ENCODE data around the gene SERPINB10.

SERPINB10 gene

GRCh38 chr18:63907664-63908063 lies at the start of gene SERPINB10:
SERPINB10 (plus strand) TSS chr18:63907958; CDS start chr18:63915511, 7,553 bp downstream.
- DNase-seq (ENCODE audit: low spot score in 2 of 2) = no peak
- in situ Hi-C loops (cut with MboI; ENCODE audit: low sequenced_read_pairs) = no loop called here
- H3K27me3 ChIP-seq (ENCODE audit: low read depth) = no peaks in the 10 kb centered on the region
- H3K36me3 ChIP-seq (replicated peaks) = no peaks in the 10 kb centered on the region
- H3K4me1 ChIP-seq = no peaks in the 10 kb centered on the region
- H3K9me3 ChIP-seq = no peaks in the 10 kb centered on the region
- no peak within 1 kb of the TSS for H3K4me3 ChIP-seq

GRCh38 chr18:63858456-63858855 lies 49.3 kb upstream of the SERPINB10 start:
- H3K9me3 ChIP-seq = no peaks in the 10 kb centered on the region
- in situ Hi-C loops (cut with MboI; ENCODE audit: low sequenced_read_pairs) = no loop called here
- H3K36me3 ChIP-seq (replicated peaks) = no peaks in the 10 kb centered on the region
- DNase-seq (ENCODE audit: low spot score in 2 of 2) = no peak
- H3K4me1 ChIP-seq = no peaks in the 10 kb centered on the region
- H3K4me3 ChIP-seq = no peak overlapping the region
- H3K27me3 ChIP-seq (ENCODE audit: low read depth) = no peaks in the 10 kb centered on the region; the same call in 1 of the 2 replicates

GRCh38 chr18:63859781-63860475 lies 47.8 kb upstream of the SERPINB10 start:
- Histone ChIP-seq H3K9me3 (no peaks in the 10 kb centered on the region), H3K4me3 (no peak overlapping the region), H3K4me1 (no peaks in the 10 kb centered on the region), H3K36me3 (replicated peaks) (no peaks in the 10 kb centered on the region), H3K27me3 (ENCODE audit: low read depth) (no peaks in the 10 kb centered on the region; the same call in 1 of the 2 replicates)
- DNase-seq (ENCODE audit: low spot score in 2 of 2) = no peak
- in situ Hi-C loops (cut with MboI; ENCODE audit: low sequenced_read_pairs) = no loop called here

- H3K36me3 ChIP-seq (replicated peaks) = no peaks in the 10 kb centered on the region
- in situ Hi-C loops (cut with MboI; ENCODE audit: low sequenced_read_pairs) = no loop called here
- H3K9me3 ChIP-seq = no peaks in the 10 kb centered on the region
- no peak overlapping the region for H3K4me3 ChIP-seq
- DNase-seq (ENCODE audit: low spot score in 2 of 2) = no peak
- H3K4me1 ChIP-seq = no peaks in the 10 kb centered on the region
- no peaks in the 10 kb centered on the region; the same call in 1 of the 2 replicates for H3K27me3 ChIP-seq (ENCODE audit: low read depth)
Measured at GRCh38 chr18:63860531-63860930, 47.2 kb upstream of the SERPINB10 start.

GRCh38 chr18:63867368-63868125 lies 40.2 kb upstream of the SERPINB10 start:
- no peaks in the 10 kb centered on the region for H3K27me3 ChIP-seq (ENCODE audit: low read depth)
- H3K9me3 ChIP-seq = no peaks in the 10 kb centered on the region
- H3K4me3 ChIP-seq = no peak overlapping the region
- DNase-seq (ENCODE audit: low spot score in 2 of 2) = no peak
- in situ Hi-C loops (cut with MboI; ENCODE audit: low sequenced_read_pairs) = no loop called here
- H3K4me1 ChIP-seq = no peaks in the 10 kb centered on the region
- H3K36me3 ChIP-seq (replicated peaks) = no peaks in the 10 kb centered on the region

GRCh38 chr18:63868546-63868945 lies 39.2 kb upstream of the SERPINB10 start:
- DNase-seq (ENCODE audit: low spot score in 2 of 2) = no peak
- in situ Hi-C loops (cut with MboI; ENCODE audit: low sequenced_read_pairs) = no loop called here
- no peaks in the 10 kb centered on the region for H3K27me3 ChIP-seq (ENCODE audit: low read depth)
- H3K9me3 ChIP-seq = no peaks in the 10 kb centered on the region
- no peaks in the 10 kb centered on the region for H3K4me1 ChIP-seq
- no peaks in the 10 kb centered on the region for H3K36me3 ChIP-seq (replicated peaks)
- no peak overlapping the region for H3K4me3 ChIP-seq

- Histone ChIP-seq H3K27me3 (ENCODE audit: low read depth) (no peaks in the 10 kb centered on the region), H3K9me3 (no peaks in the 10 kb centered on the region), H3K4me3 (no peak overlapping the region), H3K4me1 (no peaks in the 10 kb centered on the region), H3K36me3 (replicated peaks) (no peaks in the 10 kb centered on the region)
- in situ Hi-C loops (cut with MboI; ENCODE audit: low sequenced_read_pairs) = no loop called here
- no peak for DNase-seq (ENCODE audit: low spot score in 2 of 2)
Measured at GRCh38 chr18:63869374-63869773, 38.4 kb upstream of the SERPINB10 start.

GRCh38 chr18:63869851-63870250 lies 37.9 kb upstream of the SERPINB10 start:
- in situ Hi-C loops (cut with MboI; ENCODE audit: low sequenced_read_pairs) = no loop called here
- Histone ChIP-seq H3K9me3 (no peaks in the 10 kb centered on the region), H3K4me1 (no peaks in the 10 kb centered on the region), H3K27me3 (ENCODE audit: low read depth) (no peaks in the 10 kb centered on the region), H3K4me3 (no peak overlapping the region), H3K36me3 (replicated peaks) (no peaks in the 10 kb centered on the region)
- DNase-seq (ENCODE audit: low spot score in 2 of 2) = no peak

GRCh38 chr18:63871836-63872235 lies 35.9 kb upstream of the SERPINB10 start:
- Histone ChIP-seq H3K9me3 (no peaks in the 10 kb centered on the region), H3K36me3 (replicated peaks) (no peaks in the 10 kb centered on the region), H3K27me3 (ENCODE audit: low read depth) (no peaks in the 10 kb centered on the region), H3K4me1 (no peaks in the 10 kb centered on the region), H3K4me3 (no peak overlapping the region)
- in situ Hi-C loops (cut with MboI; ENCODE audit: low sequenced_read_pairs) = no loop called here
- DNase-seq (ENCODE audit: low spot score in 2 of 2) = no peak

- no peak for DNase-seq (ENCODE audit: low spot score in 2 of 2)
- no peaks in the 10 kb centered on the region for H3K4me1 ChIP-seq
- no peaks in the 10 kb centered on the region for H3K9me3 ChIP-seq
- no peaks in the 10 kb centered on the region for H3K27me3 ChIP-seq (ENCODE audit: low read depth)
- no peak overlapping the region for H3K4me3 ChIP-seq
- in situ Hi-C loops (cut with MboI; ENCODE audit: low sequenced_read_pairs) = no loop called here
- H3K36me3 ChIP-seq (replicated peaks) = no peaks in the 10 kb centered on the region
Measured at GRCh38 chr18:63872586-63872985, 35.2 kb upstream of the SERPINB10 start.

- H3K9me3 ChIP-seq = no peaks in the 10 kb centered on the region
- no peaks in the 10 kb centered on the region for H3K27me3 ChIP-seq (ENCODE audit: low read depth)
- no peak for DNase-seq (ENCODE audit: low spot score in 2 of 2)
- in situ Hi-C loops (cut with MboI; ENCODE audit: low sequenced_read_pairs) = no loop called here
- no peaks in the 10 kb centered on the region for H3K36me3 ChIP-seq (replicated peaks)
- H3K4me3 ChIP-seq = no peak overlapping the region
- no peaks in the 10 kb centered on the region for H3K4me1 ChIP-seq
Measured at GRCh38 chr18:63878343-63878742, 29.4 kb upstream of the SERPINB10 start.

- in situ Hi-C loops (cut with MboI; ENCODE audit: low sequenced_read_pairs) = no loop called here
- DNase-seq (ENCODE audit: low spot score in 2 of 2) = no peak
- no peaks in the 10 kb centered on the region for H3K9me3 ChIP-seq
Measured at GRCh38 chr18:63878925-63879324, 28.8 kb upstream of the SERPINB10 start.

GRCh38 chr18:63879709-63880108 lies 28.0 kb upstream of the SERPINB10 start:
- DNase-seq (ENCODE audit: low spot score in 2 of 2) = no peak

More at GRCh38 chr18:63878925-63879324, 28.8 kb upstream of the SERPINB10 start:
- no peaks in the 10 kb centered on the region for H3K36me3 ChIP-seq (replicated peaks)
- no peaks in the 10 kb centered on the region for H3K27me3 ChIP-seq (ENCODE audit: low read depth)
- no peak overlapping the region for H3K4me3 ChIP-seq
- H3K4me1 ChIP-seq = no peaks in the 10 kb centered on the region

GRCh38 chr18:63881851-63882250 lies 25.9 kb upstream of the SERPINB10 start:
- Histone ChIP-seq H3K4me3 (no peak overlapping the region), H3K9me3 (no peaks in the 10 kb centered on the region), H3K36me3 (replicated peaks) (no peaks in the 10 kb centered on the region), H3K27me3 (ENCODE audit: low read depth) (0 out of 2 replicates have a peak, but pooled peaks cover 5% of the 10 kb centered on the region), H3K4me1 (no peaks in the 10 kb centered on the region)
- in situ Hi-C loops (cut with MboI; ENCODE audit: low sequenced_read_pairs) = no loop called here
- DNase-seq (ENCODE audit: low spot score in 2 of 2) = no peak

More at GRCh38 chr18:63879709-63880108, 28.0 kb upstream of the SERPINB10 start:
- Histone ChIP-seq H3K36me3 (replicated peaks) (no peaks in the 10 kb centered on the region), H3K9me3 (no peaks in the 10 kb centered on the region), H3K4me1 (no peaks in the 10 kb centered on the region), H3K4me3 (no peak overlapping the region), H3K27me3 (ENCODE audit: low read depth) (0 out of 2 replicates have a peak, but pooled peaks cover 5% of the 10 kb centered on the region)
- in situ Hi-C loops (cut with MboI; ENCODE audit: low sequenced_read_pairs) = no loop called here
